HepG2 (cell line): Measurements from ENCODE around the gene CCDC116. TPM values are rescaled to one million over a fixed set of nuclear protein-coding genes. Genes with fewer than 3 reads are reported as not detected.

Source experiments
- HNF4A ChIP-seq: sonication (generic); formaldehyde crosslinking; IDR thresholded peaks from 2 replicates; pipeline ENCODE4 v1.4.0; 2020; ENCODE audit warnings: missing genetic modification reagents
- KDM4B ChIP-seq: sonication (generic); formaldehyde crosslinking; IDR thresholded peaks from 2 replicates; pipeline ENCODE4 v1.4.0; 2020; ENCODE audit warnings: missing genetic modification reagents
- TBX2 ChIP-seq: sonication (generic); formaldehyde crosslinking; IDR thresholded peaks from 2 replicates; pipeline ENCODE4 v1.5.0; 2020; ENCODE audit warnings: missing genetic modification reagents, mild to moderate bottlenecking, borderline replicate concordance
- ZNF136 ChIP-seq: sonication (generic); formaldehyde crosslinking; IDR thresholded peaks from 2 replicates; pipeline ENCODE4 v1.8.1; 2022; ENCODE audit warnings: low read depth, mild to moderate bottlenecking, moderate library complexity, missing genetic modification reagents
- ZNF160 ChIP-seq: sonication (generic); formaldehyde crosslinking; IDR thresholded peaks from 2 replicates; pipeline ENCODE4 v1.8.0; 2022; ENCODE audit warnings: mild to moderate bottlenecking, inconsistent platforms, missing genetic modification reagents
- ZNF326 ChIP-seq: sonication (generic); formaldehyde crosslinking; IDR thresholded peaks from 2 replicates; pipeline ENCODE4 v1.4.0; 2020; ENCODE audit warnings: missing genetic modification reagents, borderline replicate concordance
- ZNF430 ChIP-seq: sonication (generic); formaldehyde crosslinking; IDR thresholded peaks from 2 replicates; pipeline ENCODE4 v1.9.0; 2021; ENCODE audit warnings: mild to moderate bottlenecking, missing genetic modification reagents
- ZNF562 ChIP-seq: sonication (generic); formaldehyde crosslinking; IDR thresholded peaks from 2 replicates; pipeline ENCODE4 v1.8.0; 2022; ENCODE audit warnings: missing genetic modification reagents, borderline replicate concordance
- ZNF788 ChIP-seq: sonication (generic); formaldehyde crosslinking; IDR thresholded peaks from 2 replicates; pipeline ENCODE4 v1.5.0; 2020; ENCODE audit warnings: mild to moderate bottlenecking, missing genetic modification reagents, borderline replicate concordance
- ZNF839 ChIP-seq: sonication (generic); formaldehyde crosslinking; IDR thresholded peaks from 2 replicates; pipeline ENCODE4 v1.4.0; 2020; ENCODE audit warnings: missing genetic modification reagents, mild to moderate bottlenecking, borderline replicate concordance
- polyA plus RNA-seq, 8 experiments: library from polyadenylated mRNA; depleted of rRNA in 3 of 8; stranded (reverse) in 7 of 8; unstranded in 1 of 8; fragments of >200 nt; fragmentation: Illumina TruSeq in 4 of 8; extraction: Trizol in 4 of 8; gene quantifications; 2 replicates each; pipeline versions ENCODE4 v1.2.1 to v1.2.3, GENCODE V29; 2011 to 2016; ENCODE audit warnings: low read depth in 4 of 8, missing spikeins in 1 of 8, mixed read lengths in 1 of 8; ENCODE audit not compliant: insufficient read depth in 1 of 8
- total RNA-seq, 5 experiments: library from RNA; depleted of rRNA; stranded (reverse); fragments of >200 nt; fragmentation: Illumina TruSeq; extraction: Trizol; gene quantifications; 2 replicates each; pipeline ENCODE4 v1.2.3, GENCODE V29; 2016; ENCODE audit warnings: low read depth in 1 of 5
- TF ChIP-seq, protein P1 (sequence below): sonication (generic); formaldehyde crosslinking; IDR thresholded peaks from 2 replicates; pipeline ENCODE4 v1.4.0; 2020; ENCODE audit warnings: mild to moderate bottlenecking, missing genetic modification reagents
- TF ChIP-seq, protein P2 (sequence below), 2 experiments: sonication (generic) in 1 of 2; formaldehyde crosslinking in 1 of 2; IDR thresholded peaks; 2 replicates each; pipeline versions ENCODE4 v1.6.1 to v1.9.0; 2014 to 2022; ENCODE audit warnings: antibody characterized with exemption in 1 of 2, borderline replicate concordance in 1 of 2, inconsistent platforms in 1 of 2, low read depth in 1 of 2, missing genetic modification reagents in 1 of 2
- TF ChIP-seq, protein P3 (sequence below): IDR thresholded peaks from 2 replicates; pipeline ENCODE4 v1.6.1; 2016
- TF ChIP-seq, protein P4 (sequence below): sonication (generic); formaldehyde crosslinking; IDR thresholded peaks from 2 replicates; pipeline ENCODE4 v1.5.0; 2020; ENCODE audit warnings: mild to moderate bottlenecking, missing genetic modification reagents
- TF ChIP-seq, protein P5 (sequence below): sonication (generic); formaldehyde crosslinking; conservative IDR thresholded peaks from 2 replicates; pipeline ENCODE4 v1.8.1; 2023; ENCODE audit warnings: missing genetic modification reagents

Gene CCDC116
- total and polyA plus RNA-seq, 2 of the 13 experiments (the other 11 are each of a cell fraction or from before 2014, with no cell fraction given): 0.15 to 0.33 TPM

DNA sequence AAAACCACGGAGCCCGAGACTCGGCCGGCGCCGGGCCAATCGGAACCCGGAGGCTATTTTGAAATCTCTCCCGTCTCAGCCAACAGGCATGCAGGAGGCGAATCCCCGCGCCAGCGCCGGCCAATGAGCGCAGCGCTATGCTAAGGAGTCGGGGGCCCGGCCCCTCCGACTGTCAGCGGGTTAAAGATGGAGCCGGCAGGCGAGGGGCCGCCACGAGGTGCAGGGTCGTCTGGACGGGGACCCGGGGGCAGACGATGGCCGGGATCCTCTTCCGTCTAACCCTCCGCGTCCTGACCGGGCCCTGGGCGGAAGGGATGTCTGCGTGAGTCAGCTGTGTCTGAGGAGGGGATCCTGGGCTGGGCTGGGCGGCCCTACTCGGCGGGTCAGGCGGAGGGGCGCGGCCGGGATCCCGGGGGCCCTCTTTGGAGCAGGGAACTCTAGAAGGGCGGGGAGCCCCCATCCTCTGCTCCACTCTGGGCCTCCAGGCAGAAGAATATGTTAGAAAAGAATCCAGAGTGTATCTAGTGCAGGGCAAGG is 19.5 kb downstream of the CCDC116 start (continued):
- TF ChIP-seq, protein P1, sequence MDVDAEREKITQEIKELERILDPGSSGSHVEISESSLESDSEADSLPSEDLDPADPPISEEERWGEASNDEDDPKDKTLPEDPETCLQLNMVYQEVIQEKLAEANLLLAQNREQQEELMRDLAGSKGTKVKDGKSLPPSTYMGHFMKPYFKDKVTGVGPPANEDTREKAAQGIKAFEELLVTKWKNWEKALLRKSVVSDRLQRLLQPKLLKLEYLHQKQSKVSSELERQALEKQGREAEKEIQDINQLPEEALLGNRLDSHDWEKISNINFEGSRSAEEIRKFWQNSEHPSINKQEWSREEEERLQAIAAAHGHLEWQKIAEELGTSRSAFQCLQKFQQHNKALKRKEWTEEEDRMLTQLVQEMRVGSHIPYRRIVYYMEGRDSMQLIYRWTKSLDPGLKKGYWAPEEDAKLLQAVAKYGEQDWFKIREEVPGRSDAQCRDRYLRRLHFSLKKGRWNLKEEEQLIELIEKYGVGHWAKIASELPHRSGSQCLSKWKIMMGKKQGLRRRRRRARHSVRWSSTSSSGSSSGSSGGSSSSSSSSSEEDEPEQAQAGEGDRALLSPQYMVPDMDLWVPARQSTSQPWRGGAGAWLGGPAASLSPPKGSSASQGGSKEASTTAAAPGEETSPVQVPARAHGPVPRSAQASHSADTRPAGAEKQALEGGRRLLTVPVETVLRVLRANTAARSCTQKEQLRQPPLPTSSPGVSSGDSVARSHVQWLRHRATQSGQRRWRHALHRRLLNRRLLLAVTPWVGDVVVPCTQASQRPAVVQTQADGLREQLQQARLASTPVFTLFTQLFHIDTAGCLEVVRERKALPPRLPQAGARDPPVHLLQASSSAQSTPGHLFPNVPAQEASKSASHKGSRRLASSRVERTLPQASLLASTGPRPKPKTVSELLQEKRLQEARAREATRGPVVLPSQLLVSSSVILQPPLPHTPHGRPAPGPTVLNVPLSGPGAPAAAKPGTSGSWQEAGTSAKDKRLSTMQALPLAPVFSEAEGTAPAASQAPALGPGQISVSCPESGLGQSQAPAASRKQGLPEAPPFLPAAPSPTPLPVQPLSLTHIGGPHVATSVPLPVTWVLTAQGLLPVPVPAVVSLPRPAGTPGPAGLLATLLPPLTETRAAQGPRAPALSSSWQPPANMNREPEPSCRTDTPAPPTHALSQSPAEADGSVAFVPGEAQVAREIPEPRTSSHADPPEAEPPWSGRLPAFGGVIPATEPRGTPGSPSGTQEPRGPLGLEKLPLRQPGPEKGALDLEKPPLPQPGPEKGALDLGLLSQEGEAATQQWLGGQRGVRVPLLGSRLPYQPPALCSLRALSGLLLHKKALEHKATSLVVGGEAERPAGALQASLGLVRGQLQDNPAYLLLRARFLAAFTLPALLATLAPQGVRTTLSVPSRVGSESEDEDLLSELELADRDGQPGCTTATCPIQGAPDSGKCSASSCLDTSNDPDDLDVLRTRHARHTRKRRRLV (CRISPR knock-in tag): no peak
- TF ChIP-seq, protein P2, sequence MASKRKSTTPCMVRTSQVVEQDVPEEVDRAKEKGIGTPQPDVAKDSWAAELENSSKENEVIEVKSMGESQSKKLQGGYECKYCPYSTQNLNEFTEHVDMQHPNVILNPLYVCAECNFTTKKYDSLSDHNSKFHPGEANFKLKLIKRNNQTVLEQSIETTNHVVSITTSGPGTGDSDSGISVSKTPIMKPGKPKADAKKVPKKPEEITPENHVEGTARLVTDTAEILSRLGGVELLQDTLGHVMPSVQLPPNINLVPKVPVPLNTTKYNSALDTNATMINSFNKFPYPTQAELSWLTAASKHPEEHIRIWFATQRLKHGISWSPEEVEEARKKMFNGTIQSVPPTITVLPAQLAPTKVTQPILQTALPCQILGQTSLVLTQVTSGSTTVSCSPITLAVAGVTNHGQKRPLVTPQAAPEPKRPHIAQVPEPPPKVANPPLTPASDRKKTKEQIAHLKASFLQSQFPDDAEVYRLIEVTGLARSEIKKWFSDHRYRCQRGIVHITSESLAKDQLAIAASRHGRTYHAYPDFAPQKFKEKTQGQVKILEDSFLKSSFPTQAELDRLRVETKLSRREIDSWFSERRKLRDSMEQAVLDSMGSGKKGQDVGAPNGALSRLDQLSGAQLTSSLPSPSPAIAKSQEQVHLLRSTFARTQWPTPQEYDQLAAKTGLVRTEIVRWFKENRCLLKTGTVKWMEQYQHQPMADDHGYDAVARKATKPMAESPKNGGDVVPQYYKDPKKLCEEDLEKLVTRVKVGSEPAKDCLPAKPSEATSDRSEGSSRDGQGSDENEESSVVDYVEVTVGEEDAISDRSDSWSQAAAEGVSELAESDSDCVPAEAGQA (IDR thresholded peaks at IDR 0.05; ENCODE audit: low read depth): no peak
- TF ChIP-seq, protein P2 (CRISPR knock-in tag; IDR thresholded peaks at IDR 0.05; ENCODE audit: borderline replicate concordance): no peak
- TF ChIP-seq ZNF562 (CRISPR knock-in tag): no peak
- TF ChIP-seq, protein P3, sequence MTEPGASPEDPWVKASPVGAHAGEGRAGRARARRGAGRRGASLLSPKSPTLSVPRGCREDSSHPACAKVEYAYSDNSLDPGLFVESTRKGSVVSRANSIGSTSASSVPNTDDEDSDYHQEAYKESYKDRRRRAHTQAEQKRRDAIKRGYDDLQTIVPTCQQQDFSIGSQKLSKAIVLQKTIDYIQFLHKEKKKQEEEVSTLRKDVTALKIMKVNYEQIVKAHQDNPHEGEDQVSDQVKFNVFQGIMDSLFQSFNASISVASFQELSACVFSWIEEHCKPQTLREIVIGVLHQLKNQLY (CRISPR knock-in tag): no peak
- TF ChIP-seq ZNF136 (CRISPR knock-in tag): no peak
- TF ChIP-seq KDM4B (CRISPR knock-in tag): no peak
- TF ChIP-seq, protein P4, sequence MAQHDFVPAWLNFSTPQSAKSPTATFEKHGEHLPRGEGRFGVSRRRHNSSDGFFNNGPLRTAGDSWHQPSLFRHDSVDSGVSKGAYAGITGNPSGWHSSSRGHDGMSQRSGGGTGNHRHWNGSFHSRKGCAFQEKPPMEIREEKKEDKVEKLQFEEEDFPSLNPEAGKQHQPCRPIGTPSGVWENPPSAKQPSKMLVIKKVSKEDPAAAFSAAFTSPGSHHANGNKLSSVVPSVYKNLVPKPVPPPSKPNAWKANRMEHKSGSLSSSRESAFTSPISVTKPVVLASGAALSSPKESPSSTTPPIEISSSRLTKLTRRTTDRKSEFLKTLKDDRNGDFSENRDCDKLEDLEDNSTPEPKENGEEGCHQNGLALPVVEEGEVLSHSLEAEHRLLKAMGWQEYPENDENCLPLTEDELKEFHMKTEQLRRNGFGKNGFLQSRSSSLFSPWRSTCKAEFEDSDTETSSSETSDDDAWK (CRISPR knock-in tag): no peak
- TF ChIP-seq ZNF430: no peak
- no peak for TF ChIP-seq ZNF839 (CRISPR knock-in tag)
- TF ChIP-seq, protein P5, sequence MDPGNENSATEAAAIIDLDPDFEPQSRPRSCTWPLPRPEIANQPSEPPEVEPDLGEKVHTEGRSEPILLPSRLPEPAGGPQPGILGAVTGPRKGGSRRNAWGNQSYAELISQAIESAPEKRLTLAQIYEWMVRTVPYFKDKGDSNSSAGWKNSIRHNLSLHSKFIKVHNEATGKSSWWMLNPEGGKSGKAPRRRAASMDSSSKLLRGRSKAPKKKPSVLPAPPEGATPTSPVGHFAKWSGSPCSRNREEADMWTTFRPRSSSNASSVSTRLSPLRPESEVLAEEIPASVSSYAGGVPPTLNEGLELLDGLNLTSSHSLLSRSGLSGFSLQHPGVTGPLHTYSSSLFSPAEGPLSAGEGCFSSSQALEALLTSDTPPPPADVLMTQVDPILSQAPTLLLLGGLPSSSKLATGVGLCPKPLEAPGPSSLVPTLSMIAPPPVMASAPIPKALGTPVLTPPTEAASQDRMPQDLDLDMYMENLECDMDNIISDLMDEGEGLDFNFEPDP (CRISPR knock-in tag): no peak
- TF ChIP-seq TBX2 (CRISPR knock-in tag): peak; percentile 45; the same call in 1 of the 2 replicates
- TF ChIP-seq ZNF326 (CRISPR knock-in tag): no peak
- TF ChIP-seq HNF4A (CRISPR knock-in tag): no peak
- TF ChIP-seq ZNF160 (CRISPR knock-in tag): no peak
- no peak for TF ChIP-seq ZNF788
